Hepatocyte (in vitro differentiated cells): ENCODE data around the gene TMEM201. TPM values are rescaled to one million over a fixed set of nuclear protein-coding genes. Genes with fewer than 3 reads are reported as not detected.

Source experiments
- DNase-seq: peaks from one replicate; pipeline ENCODE4 v3.0.0-alpha.2; 2016; ENCODE audit warnings: low spot score
- H2AFZ ChIP-seq: fragments of 200-600 bp; sonication (generic); 2 replicates; pipeline ENCODE4 v1.6.0; 2016; ENCODE audit warnings: antibody characterized with exemption, mild to moderate bottlenecking
- H3K27ac ChIP-seq: fragments of 200-600 bp; sonication (generic); 2 replicates; pipeline ENCODE4 v1.5.1; 2016; ENCODE audit warnings: mild to moderate bottlenecking
- H3K27me3 ChIP-seq: fragments of 200-600 bp; sonication (generic); 2 replicates; pipeline ENCODE4 v1.6.1; 2016
- H3K36me3 ChIP-seq: fragments of 200-600 bp; sonication (generic); replicated peaks from 2 replicates; pipeline ENCODE4 v1.5.1; 2016; ENCODE audit warnings: low read depth; ENCODE audit not compliant: insufficient read depth
- H3K4me1 ChIP-seq: fragments of 200-600 bp; sonication (generic); 2 replicates; pipeline ENCODE4 v1.5.1; 2016; ENCODE audit warnings: mild to moderate bottlenecking, moderate library complexity; ENCODE audit not compliant: insufficient read depth
- H3K4me2 ChIP-seq: fragments of 200-600 bp; sonication (generic); 2 replicates; pipeline ENCODE4 v1.6.0; 2016
- H3K4me3 ChIP-seq: fragments of 200-600 bp; sonication (generic); 2 replicates; pipeline ENCODE4 v1.5.1; 2016; ENCODE audit warnings: mild to moderate bottlenecking
- H3K79me2 ChIP-seq: fragments of 200-600 bp; sonication (generic); 2 replicates; pipeline ENCODE4 v1.6.0; 2017; ENCODE audit warnings: mild to moderate bottlenecking
- H3K9me2 ChIP-seq: fragments of 200-600 bp; sonication (generic); replicated peaks from 2 replicates; pipeline ENCODE4 v1.6.0; 2017; ENCODE audit warnings: mild to moderate bottlenecking; ENCODE audit not compliant: insufficient read depth
- H3K9me3 ChIP-seq: fragments of 200-600 bp; sonication (generic); 2 replicates; pipeline ENCODE4 v1.5.1; 2016; ENCODE audit warnings: low read depth, mild to moderate bottlenecking
- H4K20me1 ChIP-seq: fragments of 200-600 bp; sonication (generic); 2 replicates; pipeline ENCODE4 v1.6.0; 2016; ENCODE audit warnings: mild to moderate bottlenecking; ENCODE audit not compliant: insufficient read depth, poor library complexity, severe bottlenecking
- CTCF ChIP-seq: fragments of 200-600 bp; sonication (generic); IDR thresholded peaks from 2 replicates; pipeline ENCODE4 v1.5.1; 2016; ENCODE audit warnings: antibody characterized with exemption, mild to moderate bottlenecking; ENCODE audit not compliant: poor library complexity
- EZH2 ChIP-seq: fragments of 200-600 bp; sonication (generic); IDR thresholded peaks from 2 replicates; pipeline ENCODE4 v1.6.1; 2016; ENCODE audit warnings: antibody characterized with exemption, mild to moderate bottlenecking, borderline replicate concordance
- EZH2phosphoT487 ChIP-seq: fragments of 200-600 bp; sonication (generic); IDR thresholded peaks from one replicate; pipeline ENCODE4 v1.6.1; 2018; ENCODE audit warnings: antibody characterized with exemption, mild to moderate bottlenecking, low read depth, moderate library complexity; ENCODE audit not compliant: unreplicated experiment, severe bottlenecking
- WGBS: methylation state at CpG from one replicate; pipeline ENCODE4 v1.1.6; 2016; ENCODE audit warnings: low lambda C conversion rate; ENCODE audit errors: missing lambda C conversion rate; 5-methylcytosine and 5-hydroxymethylcytosine counted together
- polyA plus RNA-seq: library from polyadenylated mRNA; unstranded; fragments of >200 nt; fragmentation: Nextera tagmentation; extraction: Ambion mirVana; gene quantifications from 2 replicates; pipeline ENCODE4 v1.2.1, GENCODE V29; 2016
- total RNA-seq: library from RNA; depleted of rRNA; stranded (reverse); fragments of >200 nt; gene quantifications from 2 replicates; pipeline ENCODE4 v1.2.3, GENCODE V29; 2014

Gene TMEM201
- total and polyA plus RNA-seq, 2 experiments from 2014 or later: 3.7 to 11.2 TPM

DNA sequence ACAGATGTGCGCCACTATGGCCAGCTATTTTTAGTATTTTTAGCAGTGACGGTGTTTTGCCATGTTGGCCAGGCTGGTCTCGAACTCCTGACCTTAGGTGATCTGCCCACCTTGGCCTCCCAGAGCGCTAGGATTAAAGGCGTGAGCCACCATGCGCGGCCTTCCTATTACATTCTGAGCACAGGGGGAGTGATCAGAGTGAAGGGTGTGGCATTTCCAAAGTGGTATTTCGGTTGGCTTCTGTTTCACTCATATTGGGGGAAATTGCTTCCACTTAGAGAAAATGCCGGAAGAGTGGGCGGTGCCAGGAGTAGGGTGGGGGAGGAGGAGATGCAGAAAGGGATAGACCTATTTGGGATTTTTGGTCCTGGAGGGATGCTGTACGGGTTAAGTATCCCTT lies 67.1 kb downstream of the TMEM201 start:
- Histone ChIP-seq H3K9me2 (no peaks in the 10 kb centered on the region), H3K27ac (no peak overlapping the region), H3K4me3 (no peak overlapping the region), H3K36me3 (no peaks in the 10 kb centered on the region), H3K4me2 (no peak overlapping the region), H3K9me3 (no peaks in the 10 kb centered on the region), H3K4me1 (peaks cover 5% of the 10 kb centered on the region), H3K27me3 (peaks cover 37% of the 10 kb centered on the region), H3K79me2 (no peaks in the 10 kb centered on the region), H4K20me1 (no peaks in the 10 kb centered on the region), H2AFZ (no peak overlapping the region)
- DNase-seq: no peak
- 95% methylated on average over 11 of the region's 11 CpGs for WGBS
- no peak for TF ChIP-seq CTCF
- TF ChIP-seq EZH2: no peak
- TF ChIP-seq EZH2phosphoT487: no peak

- Histone ChIP-seq H3K4me1 (no peaks in the 10 kb centered on the region), H4K20me1 (no peaks in the 10 kb centered on the region), H3K27me3 (peaks cover 21% of the 10 kb centered on the region), H3K27ac (no peak overlapping the region), H3K79me2 (no peaks in the 10 kb centered on the region), H3K9me2 (no peaks in the 10 kb centered on the region), H3K9me3 (no peaks in the 10 kb centered on the region), H3K4me2 (no peak overlapping the region), H3K4me3 (no peak overlapping the region), H3K36me3 (no peaks in the 10 kb centered on the region), H2AFZ (no peak overlapping the region)
- TF ChIP-seq CTCF (no peak), EZH2 (no peak), EZH2phosphoT487 (no peak)
- 71% methylated on average over 2 of the region's 2 CpGs for WGBS
- DNase-seq: no peak
These were observed 68.9 kb downstream of the TMEM201 start for GRCh38 chr1:9657521-9658032.

- H3K9me2 ChIP-seq: no peaks in the 10 kb centered on the region
- H3K4me3 ChIP-seq: no peak overlapping the region
- no peaks in the 10 kb centered on the region for H3K4me1 ChIP-seq
- no peak overlapping the region for H3K4me2 ChIP-seq
- no peaks in the 10 kb centered on the region for H3K9me3 ChIP-seq
- H3K27me3 ChIP-seq: peaks cover 15% of the 10 kb centered on the region
- no peaks in the 10 kb centered on the region for H3K79me2 ChIP-seq
- H4K20me1 ChIP-seq: no peaks in the 10 kb centered on the region
- TF ChIP-seq EZH2: no peak
- TF ChIP-seq CTCF: no peak
- no peak for TF ChIP-seq EZH2phosphoT487
- DNase-seq: no peak
- H2AFZ ChIP-seq: no peak overlapping the region
- WGBS: 85% methylated on average over 4 of the region's 4 CpGs
- H3K36me3 ChIP-seq: no peaks in the 10 kb centered on the region
- no peak overlapping the region for H3K27ac ChIP-seq
These were observed 69.5 kb downstream of the TMEM201 start for GRCh38 chr1:9658199-9658598.

DNA sequence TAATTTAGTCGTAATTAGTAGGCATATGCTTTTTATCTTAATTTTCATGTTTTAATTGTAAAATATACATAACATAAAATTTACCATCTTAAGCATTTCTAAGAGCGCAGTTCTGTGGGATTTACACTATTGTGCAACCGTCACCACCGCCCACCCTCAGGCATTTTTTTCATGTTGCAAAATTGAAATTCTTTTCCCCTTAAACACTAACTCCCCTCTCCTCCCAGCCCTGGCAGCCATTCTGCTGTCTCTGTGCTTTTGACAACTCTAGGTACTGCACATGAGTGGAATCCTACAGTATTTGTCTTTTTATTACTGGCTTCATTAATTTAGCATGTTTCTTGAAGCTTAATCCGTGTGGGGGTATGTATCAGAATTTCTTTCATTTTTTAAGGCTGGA lies 70.6 kb downstream of the TMEM201 start:
- Histone ChIP-seq H3K36me3 (no peaks in the 10 kb centered on the region), H3K4me2 (no peak overlapping the region), H3K4me1 (no peaks in the 10 kb centered on the region), H3K4me3 (no peak overlapping the region), H3K9me2 (no peaks in the 10 kb centered on the region), H3K27ac (no peak overlapping the region), H3K27me3 (peaks cover 4% of the 10 kb centered on the region), H4K20me1 (no peaks in the 10 kb centered on the region), H3K9me3 (no peaks in the 10 kb centered on the region), H2AFZ (no peak overlapping the region), H3K79me2 (no peaks in the 10 kb centered on the region)
- 60% methylated on average over 5 of the region's 5 CpGs for WGBS
- TF ChIP-seq EZH2: no peak
- TF ChIP-seq EZH2phosphoT487: no peak
- TF ChIP-seq CTCF: no peak
- DNase-seq: peak; percentile 43
